GM21423 (cell line): Measurements from ENCODE around the gene TFR2.
"Not testable (repeated sequence)": the region's sequence is repeated elsewhere in the genome, so short reads cannot be mapped to it uniquely, and the experiment has no call there.

ENCODE experiments used
- ATAC-seq: cut with Tn5 transposase; IDR thresholded peaks from one replicate; pipeline ENCODE4 v1.9.1; 2021; ENCODE audit warnings: mild to moderate bottlenecking, moderate library complexity; ENCODE audit not compliant: unreplicated experiment

The TFR2 gene

DNA sequence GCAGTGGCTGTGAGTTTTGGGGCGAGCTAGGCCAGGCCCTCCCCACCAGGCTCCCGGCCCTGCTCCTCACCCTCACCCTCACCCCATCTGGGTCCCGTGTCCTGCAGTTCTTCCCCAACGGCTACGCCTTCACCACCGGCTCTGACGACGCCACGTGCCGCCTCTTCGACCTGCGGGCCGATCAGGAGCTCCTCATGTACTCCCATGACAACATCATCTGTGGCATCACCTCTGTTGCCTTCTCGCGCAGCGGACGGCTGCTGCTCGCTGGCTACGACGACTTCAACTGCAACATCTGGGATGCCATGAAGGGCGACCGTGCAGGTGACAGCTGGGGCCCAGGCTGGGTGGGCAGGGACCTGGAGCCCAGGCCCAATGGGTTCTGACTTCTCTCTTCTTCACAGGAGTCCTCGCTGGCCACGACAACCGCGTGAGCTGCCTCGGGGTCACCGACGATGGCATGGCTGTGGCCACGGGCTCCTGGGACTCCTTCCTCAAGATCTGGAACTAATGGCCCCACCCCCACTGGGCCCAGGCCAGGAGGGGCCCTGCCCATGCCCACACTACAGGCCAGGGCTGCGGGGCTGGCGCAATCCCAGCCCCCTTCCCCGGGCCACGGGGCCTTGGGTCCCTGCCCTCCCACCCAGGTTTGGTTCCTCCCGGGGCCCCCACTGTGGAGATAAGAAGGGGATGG lies 37.1 kb upstream of the TFR2 start:
- no peak for ATAC-seq

DNA sequence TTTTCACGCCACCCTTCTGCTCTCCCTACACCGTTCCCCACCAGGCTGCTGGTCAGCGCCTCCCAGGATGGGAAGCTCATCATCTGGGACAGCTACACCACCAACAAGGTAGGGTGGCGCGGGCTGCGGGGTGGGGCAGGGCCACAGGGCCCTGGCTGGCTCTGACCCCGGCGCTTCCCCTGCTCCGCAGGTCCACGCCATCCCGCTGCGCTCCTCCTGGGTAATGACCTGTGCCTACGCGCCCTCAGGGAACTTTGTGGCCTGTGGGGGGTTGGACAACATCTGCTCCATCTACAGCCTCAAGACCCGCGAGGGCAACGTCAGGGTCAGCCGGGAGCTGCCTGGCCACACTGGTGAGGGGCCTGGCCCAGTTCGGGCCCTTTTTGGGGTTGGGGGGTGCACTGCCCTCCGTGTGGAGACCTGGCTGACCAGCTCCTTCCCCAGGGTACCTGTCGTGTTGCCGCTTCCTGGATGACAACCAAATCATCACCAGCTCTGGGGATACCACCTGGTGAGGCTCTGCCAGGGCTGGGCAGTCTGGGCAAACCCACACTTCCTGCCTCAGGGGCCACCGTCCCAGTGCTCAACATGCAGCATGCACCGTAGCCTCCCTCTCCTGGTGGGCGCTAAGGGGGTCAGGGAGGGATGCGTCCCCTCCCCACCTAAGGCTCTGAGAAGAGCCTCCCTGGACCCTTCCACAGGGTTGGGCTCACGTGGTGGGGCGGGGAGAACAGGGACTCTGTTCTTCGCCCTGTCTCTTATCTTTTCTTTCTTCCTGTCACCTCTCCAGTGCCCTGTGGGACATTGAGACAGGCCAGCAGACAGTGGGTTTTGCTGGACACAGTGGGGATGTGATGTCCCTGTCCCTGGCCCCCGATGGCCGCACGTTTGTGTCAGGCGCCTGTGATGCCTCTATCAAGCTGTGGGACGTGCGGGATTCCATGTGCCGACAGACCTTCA lies 36.2 kb upstream of the TFR2 start:
- no peak for ATAC-seq

DNA sequence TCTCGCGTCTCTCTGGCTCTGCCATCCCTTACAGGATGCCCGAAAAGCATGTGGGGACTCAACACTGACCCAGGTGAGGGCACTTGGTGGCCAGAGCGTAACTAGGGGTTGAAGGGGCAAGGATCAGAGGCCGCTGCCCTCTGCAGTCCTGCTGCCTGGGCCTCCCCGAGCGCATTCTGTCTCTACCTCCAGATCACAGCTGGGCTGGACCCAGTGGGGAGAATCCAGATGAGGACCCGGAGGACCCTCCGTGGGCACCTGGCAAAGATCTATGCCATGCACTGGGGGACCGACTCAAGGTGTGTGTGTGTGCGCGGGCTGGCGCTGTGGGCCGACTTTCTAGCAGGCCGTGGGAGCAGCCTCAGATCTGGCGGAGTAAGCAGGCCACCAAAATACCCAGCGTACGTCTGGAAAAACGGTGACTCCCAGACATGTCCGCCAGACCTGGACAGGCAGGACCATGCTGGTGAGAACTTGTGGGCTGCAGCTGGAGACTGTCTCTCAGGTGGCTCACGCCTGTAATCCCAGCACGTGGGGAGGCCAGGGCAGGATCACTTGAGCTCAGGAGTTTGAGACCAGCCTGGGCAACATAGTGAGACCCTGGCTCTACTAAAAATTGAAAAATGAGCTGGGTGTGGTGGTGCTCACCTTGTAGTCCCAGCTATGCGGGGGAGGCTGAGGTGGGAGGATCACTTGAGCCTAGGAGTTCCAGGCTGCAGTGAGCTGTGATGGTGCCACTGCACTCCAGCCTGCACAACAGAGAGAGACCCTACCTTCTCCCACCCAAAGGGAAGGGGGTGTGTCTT lies 35.4 kb upstream of the TFR2 start:
- no peak for ATAC-seq

DNA sequence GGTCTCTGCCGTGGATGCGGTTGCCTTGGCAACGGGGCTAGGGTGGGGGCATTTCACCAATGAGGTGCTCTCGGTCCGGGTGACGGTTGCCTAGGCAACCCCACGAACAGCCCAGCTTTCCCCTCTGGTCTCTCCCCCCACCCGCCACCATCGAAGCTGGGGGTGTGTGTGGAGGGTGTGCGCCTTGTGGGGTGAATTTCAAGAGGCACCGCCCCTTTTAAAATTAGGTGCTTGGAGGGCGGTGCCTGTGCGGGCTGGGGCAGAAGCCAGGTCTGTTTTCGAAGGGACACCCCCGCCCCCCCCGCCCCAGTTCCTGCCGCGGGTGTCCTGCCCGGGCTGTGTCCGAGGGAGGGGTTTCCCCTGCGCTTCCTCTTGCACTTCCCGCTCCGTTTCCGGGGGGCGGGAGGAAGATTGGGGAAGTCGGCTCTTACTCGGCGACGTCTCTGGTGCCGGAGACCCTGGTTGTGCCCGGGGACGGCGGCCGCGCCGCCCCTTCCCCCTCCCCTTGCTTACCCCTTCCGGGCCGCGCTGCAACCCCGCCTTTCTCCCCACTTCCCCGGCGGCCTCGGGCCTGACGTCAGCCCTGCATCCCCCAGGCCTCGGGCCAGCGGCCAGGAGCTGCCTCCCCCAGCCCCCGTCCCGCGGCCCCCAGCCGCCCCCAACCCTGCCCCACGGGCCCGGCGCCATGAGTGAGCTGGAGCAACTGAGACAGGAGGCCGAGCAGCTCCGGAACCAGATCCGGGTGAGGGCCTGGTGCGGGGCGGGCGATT lies 34.4 kb upstream of the TFR2 start:
- ATAC-seq: no peak

DNA sequence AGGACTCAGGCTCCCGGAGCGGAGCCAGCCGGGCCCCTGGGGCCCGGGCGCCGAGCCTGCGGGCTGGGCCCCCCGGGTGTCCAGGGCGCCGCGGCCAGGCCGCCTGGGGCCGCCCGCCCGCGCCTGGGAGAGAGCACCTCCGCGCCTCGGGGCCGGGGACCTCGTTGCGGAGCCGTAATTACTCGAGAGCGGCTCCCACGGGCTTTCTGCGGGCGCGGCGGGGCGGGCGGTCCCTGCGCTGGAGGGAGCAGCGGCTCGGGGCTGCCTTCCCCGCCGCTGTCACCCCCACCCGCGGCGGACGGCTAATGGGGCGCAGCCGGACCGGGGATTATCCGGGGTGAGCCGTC lies 33.7 kb upstream of the TFR2 start:
- ATAC-seq: no peak

DNA sequence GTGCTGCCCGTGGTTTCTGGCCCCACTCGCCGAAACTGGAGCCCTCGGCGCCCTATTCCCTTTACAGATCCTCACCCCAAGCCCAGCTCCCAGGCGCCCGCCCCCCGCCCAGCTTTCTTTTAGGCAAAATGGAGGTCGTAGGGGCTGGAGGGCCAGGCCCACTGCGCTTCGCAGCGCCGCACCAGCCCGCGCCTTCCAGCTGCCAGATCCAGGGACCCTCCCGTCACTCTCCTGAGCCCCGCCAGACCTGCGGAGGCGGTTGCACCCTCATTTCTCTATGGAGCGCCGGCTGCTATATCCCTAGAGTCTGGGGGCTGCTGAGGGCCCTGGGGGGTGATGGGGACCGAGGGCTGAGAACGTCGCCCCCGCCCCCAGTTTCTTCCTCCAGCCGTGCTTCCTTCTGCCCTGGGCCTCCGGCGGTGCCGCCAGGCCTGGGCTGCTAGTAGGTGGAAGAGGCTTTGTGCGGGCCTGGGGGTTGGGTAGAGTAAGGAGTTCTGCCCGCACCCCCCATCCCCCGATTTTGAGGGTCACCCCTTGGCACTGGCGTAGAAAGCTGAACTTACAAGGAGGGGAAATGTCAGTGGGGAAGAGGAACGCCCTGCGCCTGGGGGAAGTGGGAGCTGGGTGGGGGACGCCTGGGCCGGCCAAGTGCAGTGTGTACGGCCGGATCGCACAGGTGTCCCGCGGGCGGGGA lies 33.2 kb upstream of the TFR2 start:
- no peak for ATAC-seq

DNA sequence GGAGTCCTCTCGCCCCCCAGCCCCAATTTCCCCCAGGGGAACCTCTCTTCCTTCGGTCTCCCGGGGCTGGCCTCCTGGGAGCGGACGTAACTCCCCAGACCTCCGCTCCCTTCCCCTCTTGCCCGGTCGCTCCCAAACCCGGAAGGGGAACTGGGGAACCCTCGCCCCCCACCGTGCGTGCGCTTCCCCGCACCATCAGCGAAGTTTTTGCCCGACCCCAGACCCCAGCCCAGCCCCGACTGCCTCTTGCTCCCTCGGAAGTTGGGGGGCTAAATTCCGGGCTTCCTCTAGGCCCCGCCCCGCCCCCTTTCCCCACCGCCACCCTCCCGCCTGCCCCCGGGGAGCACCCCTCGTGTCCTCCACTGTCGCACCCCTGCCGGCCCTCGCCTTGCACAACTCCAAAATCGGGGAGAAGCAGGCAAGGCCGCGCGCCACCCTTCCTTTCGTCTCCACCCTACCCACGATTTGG lies 32.6 kb upstream of the TFR2 start:
- peak; percentile 5 for ATAC-seq

DNA sequence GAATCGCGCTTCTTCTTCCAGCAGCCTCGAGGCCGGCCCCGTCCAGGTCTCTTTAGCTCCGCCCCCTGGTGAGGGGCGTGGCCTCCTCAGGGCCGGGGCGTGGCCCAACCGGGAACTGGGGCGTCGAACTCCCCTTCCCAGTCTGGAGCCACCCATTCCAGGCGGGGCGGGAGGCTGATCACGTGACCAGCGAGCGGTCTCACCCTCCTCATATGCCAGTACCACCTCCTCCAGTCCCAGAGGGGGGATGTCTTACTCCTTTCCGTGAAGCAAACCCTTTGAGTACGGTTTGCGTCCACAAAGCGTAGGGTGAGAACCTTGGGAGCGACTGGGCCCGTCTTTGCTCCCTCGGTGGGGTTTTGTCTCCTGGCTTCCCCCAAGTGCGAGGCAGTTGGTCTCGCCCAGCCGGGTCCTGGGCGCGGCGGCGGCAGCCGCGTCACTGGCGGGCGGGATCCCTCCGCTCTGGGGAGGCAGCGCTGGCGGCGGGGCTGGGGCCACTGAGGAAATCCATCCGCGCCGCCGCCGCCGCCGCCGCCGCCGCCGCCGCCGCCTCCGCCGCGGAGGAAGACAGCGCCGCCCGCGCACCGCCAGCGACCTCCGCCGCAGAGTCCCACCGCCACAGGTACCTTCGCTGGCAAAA lies 32.1 kb upstream of the TFR2 start, which contains the start of gene GNB2:
GNB2 (plus strand) TSS at position 439 of the 640 bp plus-strand sequence. CDS start 2,526 bp downstream, outside the sequence.
- ATAC-seq: peak; percentile 59

DNA sequence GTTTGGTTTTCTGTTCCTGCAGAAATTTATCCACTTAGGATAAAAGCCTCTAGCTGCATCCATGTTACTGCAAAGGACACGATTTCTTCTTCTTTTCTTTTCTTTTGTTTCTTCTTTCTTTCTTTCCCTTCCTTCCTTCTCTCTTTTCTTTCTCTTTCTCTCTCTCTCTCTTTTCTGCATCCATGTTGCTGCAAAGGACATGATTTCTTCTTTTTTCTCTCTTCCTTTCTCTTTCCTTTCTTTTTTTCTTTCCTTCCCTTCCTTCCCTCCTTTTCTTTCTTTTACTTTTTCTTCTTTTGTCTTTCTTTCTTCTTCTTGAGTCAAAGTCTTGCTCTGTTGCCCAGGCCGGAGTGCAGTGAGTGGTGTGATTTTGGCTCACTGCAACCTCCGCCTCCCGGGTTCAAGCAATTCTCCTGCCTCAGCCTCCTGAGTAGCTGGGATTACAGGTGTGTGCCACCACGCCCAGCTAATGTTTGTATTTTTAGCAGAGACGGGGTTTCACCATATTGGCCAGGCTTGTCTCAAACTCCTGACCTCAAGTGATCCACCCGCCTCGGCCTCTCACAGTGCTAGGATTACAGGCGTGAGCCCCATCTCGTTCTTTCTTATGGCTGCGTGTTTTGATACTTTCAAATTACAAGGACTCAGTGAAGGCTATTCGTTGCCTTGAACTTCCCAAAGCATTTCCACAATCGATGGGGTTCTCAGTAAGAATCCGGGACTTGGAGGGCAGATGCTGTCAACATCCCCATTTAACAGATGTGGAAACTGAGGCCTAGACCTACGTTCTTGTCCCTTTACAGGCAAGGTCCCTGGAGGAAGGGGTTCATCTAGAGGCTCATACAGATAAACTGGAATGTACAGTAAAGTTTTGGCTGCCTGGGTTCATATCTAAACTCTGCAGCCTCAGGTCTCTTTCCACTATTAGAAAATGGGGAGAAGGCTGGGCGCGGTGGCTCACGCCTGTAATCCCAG lies 30.3 kb upstream of the TFR2 start:
- no peak for ATAC-seq

DNA sequence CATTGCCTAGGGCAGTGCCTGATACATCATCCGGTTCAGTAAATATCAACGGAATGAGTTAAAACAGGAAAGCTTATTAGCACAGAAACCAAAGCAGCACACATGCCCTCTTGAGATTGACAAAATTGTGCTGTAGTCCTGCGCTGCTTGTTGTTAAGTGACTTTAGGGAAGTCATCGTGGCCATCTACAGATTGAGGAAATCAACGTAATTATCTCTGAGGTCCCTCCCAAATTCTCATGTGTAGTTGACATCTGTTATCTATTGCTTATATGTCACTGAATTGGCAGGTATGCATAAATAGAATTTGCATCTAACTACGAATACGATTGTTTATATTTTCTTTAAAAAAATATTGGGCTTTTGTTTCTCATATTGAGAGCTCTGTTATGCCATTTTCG lies 28.7 kb upstream of the TFR2 start:
- ATAC-seq: no peak

DNA sequence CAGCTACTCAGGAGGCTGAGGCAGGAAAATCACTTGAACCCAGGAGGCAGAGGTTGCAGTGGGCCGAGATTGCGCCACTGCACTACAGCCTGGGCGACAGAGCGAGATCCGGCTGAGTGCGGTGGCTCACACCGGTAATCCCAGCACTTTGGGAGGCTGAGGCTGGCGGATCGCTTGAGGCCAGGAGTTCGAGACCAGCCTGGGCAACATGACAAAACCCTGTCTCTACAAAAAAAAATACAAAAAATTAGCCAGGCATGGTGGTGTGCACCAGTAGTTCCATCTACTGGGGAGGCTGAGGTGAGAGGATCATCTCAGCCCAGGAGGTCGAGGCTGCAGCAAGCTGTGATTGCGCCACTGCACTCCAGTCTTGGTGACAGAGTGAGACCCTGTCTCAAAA lies 27.8 kb upstream of the TFR2 start:
- ATAC-seq: not testable (repeated sequence)

DNA sequence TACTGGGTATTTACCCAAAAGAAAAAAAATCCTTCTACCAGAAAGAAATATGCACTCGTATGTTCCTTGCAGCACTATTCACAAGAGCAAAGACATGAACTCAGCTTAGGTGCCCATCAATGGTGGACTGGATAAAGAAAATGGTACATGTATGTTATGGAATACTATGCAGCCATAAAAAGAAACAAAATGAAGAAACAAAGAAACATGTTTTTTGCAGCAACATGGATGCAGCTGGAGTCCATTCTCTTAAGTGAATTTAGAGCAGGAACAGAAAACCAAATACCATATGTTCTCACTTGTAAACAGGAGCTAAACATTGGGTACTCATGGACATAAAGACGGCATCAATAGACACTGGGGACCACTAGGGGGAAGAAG lies 26.7 kb upstream of the TFR2 start:
- no peak for ATAC-seq

DNA sequence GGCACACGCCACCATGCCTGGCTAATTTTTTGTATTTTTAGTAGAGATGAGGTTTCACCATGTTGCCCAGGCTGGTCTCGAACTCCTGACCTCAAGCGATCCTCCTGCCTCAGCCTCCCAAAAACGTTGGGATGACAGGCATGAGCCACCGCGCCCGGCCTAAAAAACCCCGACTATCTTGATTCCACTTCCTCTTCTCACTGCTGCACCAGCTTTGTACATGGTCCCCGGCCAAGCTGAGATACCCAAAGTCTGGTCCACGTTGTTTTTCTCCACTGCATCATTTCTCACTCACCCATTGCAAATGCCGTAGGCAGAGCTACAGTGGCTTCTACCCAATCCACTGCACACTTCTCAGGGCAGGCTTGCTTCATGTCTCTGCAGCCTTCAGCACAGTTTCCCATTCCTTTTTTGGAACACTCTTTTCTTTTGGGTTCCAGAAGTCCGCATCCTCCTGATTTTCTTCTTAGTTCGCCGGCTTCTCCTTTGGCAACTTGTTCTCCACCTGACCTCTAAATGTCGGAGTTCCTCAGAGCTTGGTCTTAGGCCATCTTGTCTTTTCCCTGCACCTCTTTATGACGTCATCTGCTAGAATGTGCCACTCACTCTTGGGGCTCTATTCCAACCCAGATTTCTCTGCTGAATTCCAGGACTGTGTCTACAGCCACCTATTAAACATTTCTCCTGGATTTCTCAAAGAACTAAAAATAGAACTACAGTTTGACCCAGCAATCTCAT lies 26.1 kb upstream of the TFR2 start:
- no peak for ATAC-seq

DNA sequence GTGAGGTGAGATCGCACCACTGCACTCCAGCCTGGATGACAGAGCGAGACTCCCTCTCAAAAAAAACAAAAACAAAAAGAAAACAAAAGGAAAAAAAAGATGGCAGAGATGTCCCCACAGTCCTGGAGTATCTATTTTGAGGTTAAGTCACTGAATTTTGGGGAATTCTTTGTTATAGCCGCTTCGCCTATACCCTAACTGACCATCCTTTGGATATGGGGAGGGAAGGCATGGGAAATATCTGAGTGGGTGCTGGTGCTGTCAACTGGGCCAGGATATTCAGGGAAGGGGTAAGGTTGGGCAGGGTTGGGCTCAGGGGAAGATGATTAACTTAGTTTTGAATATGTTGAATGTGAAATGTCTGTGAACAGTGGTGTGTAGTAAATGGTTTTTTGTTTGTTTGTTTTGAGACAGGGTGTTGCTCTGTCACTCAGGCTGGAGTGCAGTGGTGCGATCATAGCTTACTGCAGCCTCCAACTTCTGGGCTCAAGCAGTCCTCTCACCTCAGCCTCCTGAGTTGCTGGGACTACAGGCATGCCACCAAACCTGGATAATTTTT lies 23.9 kb upstream of the TFR2 start:
- no peak for ATAC-seq

DNA sequence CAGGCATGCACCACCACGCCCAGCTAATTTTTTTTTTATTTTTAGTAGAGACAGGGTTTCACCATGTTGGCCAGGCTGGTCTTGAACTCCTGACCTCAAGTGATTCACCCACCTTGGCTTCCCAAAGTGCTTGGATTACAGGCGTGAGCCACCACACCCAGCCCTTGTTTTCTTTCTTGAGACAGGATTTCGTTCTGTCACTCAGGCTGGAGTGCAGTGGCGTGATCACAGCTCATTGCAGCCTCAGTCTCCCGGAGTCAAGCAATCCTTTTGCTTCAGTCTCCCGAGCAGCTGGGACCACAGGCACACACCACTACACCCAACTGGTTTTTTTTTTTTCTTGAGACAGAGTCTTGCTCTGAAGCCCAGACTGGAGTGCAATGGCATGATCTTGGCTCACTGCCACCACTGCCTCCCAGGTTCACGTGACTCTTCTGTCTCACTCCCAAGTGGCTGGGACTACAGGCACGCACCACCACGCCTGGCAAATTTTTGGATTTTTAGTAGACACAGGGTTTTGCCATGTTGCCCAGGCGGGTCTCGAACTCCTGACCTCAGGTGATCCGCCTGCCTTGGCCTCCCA lies 20.9 kb upstream of the TFR2 start:
- ATAC-seq: not testable (repeated sequence)

DNA sequence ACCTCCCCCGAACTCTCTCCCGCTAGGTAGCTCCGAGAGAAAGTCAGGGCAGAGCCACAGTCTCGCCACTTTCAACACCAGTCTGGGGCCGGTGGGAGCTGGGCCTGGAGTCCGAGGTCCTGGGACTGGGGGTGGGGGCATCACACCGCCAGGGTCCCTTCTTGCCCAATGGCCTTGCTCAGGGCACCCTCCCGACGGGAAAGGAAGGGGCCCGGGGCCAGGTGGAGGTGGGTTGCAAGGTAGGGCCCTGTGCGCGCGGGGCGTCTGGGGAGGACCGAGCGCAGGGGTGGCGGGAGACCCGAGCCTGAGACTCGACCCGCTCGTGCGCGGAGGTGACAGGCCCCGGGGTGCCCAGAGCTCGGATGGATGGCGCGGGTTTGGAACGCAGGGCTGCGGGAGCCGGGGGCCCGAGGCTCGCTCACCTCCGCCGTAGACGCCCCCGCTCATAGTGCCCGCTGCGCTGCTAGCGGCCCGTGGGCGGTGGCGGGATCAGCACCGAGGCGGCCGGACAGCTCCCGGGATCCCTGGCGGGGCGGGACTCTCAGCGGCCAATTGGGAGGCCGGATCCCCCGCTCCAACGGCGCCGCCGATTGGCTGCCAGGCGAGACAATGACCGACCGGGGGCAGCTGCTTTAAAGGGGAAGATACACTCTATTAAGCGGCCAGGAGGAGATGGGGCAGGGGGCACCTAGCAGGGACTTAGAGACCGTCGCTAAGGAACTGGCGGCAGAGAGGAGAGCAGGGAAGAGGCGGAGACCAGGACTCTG lies 14.7 kb upstream of the TFR2 start, which contains the start of gene ACTL6B:
ACTL6B (minus strand) TSS at position 541 of the 767 bp plus-strand sequence; CDS start at position 447, 94 bp downstream.
- ATAC-seq: no peak
